ENCODE results near the gene NGEF.
"Not testable (repeated sequence)": the region's sequence is repeated elsewhere in the genome, so short reads cannot be mapped to it uniquely, and the experiment has no call there.

The NGEF gene

GRCh38 chr2:232925153-232925820, 87.8 kb downstream of the NGEF start:
- no peak for DNase-seq

GRCh38 chr2:232924433-232924832, 88.6 kb downstream of the NGEF start:
- DNase-seq, result no peak

GRCh38 chr2:232920760-232921159, 92.3 kb downstream of the NGEF start:
- DNase-seq, result no peak

GRCh38 chr2:232920055-232920454, 93.0 kb downstream of the NGEF start:
- DNase-seq, result no peak

GRCh38 chr2:232919141-232919540, 93.9 kb downstream of the NGEF start:
- no peak for DNase-seq

GRCh38 chr2:232913903-232914302, 99.2 kb downstream of the NGEF start:
- no peak for DNase-seq

GRCh38 chr2:232911712-232912277, 101.3 kb downstream of the NGEF start:
- DNase-seq, result no peak

- no peak for DNase-seq
These were observed 102.7 kb downstream of the NGEF start for GRCh38 chr2:232910376-232910775.

- DNase-seq, result no peak
These were observed 104.4 kb downstream of the NGEF start for GRCh38 chr2:232908695-232909094.

- not testable (repeated sequence) for DNase-seq
These were observed 105.4 kb downstream of the NGEF start for GRCh38 chr2:232907718-232908085.

- not testable (repeated sequence) for DNase-seq
These were observed 106.0 kb downstream of the NGEF start for GRCh38 chr2:232906867-232907717.

- no peak for DNase-seq
These were observed 109.1 kb downstream of the NGEF start for GRCh38 chr2:232903989-232904388.

GRCh38 chr2:232901736-232902578, 111.1 kb downstream of the NGEF start:
- no peak for DNase-seq

GRCh38 chr2:232900811-232901735, 112.0 kb downstream of the NGEF start:
- no peak for DNase-seq

GRCh38 chr2:232898592-232899543, 114.2 kb downstream of the NGEF start:
- DNase-seq, result no peak

GRCh38 chr2:232897598-232898408, 115.3 kb downstream of the NGEF start:
- DNase-seq, result no peak

GRCh38 chr2:232896720-232897597, 116.1 kb downstream of the NGEF start:
- DNase-seq, result no peak

- DNase-seq, result no peak
These were observed 116.9 kb downstream of the NGEF start for GRCh38 chr2:232896111-232896510.

GRCh38 chr2:232894746-232895145, 118.3 kb downstream of the NGEF start:
- DNase-seq, result no peak
